ENCODE data around the gene POLR1A.

The POLR1A gene

DNA sequence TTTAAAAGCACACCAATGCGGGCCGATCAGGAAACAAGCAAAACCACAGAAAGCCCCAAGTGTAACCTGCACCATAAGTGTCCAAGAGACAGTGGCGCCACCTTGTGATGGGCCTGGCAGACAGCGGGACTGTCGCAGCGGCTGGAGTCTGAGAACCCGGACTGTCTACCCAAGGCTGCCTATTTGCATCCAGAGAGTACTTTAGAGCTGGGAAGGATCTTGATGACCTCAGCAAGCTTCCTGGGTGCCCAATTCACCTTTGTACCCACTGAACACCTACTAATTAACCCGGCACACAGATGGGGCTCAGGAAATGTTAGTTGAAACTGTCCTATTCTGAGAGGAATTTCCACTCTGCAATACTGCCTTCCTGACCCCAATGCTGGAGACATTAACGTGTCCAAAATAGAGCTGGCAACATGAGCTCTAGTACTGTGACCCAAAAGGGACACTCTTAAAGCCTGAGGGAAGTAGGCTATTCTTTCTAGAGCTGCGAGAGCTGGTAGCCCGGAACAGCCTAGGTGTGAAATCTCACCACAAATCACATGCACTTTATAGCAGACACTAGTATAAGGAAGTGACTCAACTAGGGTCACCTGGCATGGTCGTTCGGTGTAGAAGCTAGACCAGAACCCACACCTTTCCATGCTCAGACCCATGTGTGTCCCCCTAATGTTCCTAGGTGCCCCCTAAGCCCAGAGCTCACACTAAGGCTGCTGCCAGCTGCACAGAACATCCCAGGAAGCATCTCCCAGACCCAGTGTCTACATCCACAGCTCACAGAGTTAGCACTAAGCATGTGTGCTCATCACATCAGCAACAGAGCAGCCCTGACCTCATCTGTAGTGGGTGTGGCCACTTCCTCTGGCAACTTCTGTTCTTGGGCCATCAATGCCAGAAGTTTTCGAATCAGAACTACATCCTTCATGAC, 25.4 kb downstream of the POLR1A start:
- H3K4me1 ChIP-seq (ENCODE audit: insufficient read depth, low read length), result no peaks in the 10 kb centered on the region
- H3K9me3 ChIP-seq (ENCODE audit: low read length), result no peaks in the 10 kb centered on the region
- H3K27me3 ChIP-seq (ENCODE audit: insufficient read depth, low read length), result no peaks in the 10 kb centered on the region
- H3K36me3 ChIP-seq (ENCODE audit: insufficient read depth, low read length), result peaks cover 78% of the 10 kb centered on the region
- no peak overlapping the region for H3K4me3 ChIP-seq (ENCODE audit: low read length)
- H2AFZ ChIP-seq (ENCODE audit: low read depth, low read length), result no peak overlapping the region

- H2AFZ ChIP-seq (ENCODE audit: low read depth, low read length), result no peak overlapping the region
- no peaks in the 10 kb centered on the region for H3K4me1 ChIP-seq (ENCODE audit: insufficient read depth, low read length)
- H3K9me3 ChIP-seq (ENCODE audit: low read length), result no peaks in the 10 kb centered on the region
- H3K36me3 ChIP-seq (ENCODE audit: insufficient read depth, low read length), result peaks cover 84% of the 10 kb centered on the region
- H3K27me3 ChIP-seq (ENCODE audit: insufficient read depth, low read length), result no peaks in the 10 kb centered on the region
- H3K4me3 ChIP-seq (ENCODE audit: low read length), result no peak overlapping the region
Observed at GRCh38 chr2:86078774-86079545, 26.7 kb downstream of the POLR1A start.

DNA sequence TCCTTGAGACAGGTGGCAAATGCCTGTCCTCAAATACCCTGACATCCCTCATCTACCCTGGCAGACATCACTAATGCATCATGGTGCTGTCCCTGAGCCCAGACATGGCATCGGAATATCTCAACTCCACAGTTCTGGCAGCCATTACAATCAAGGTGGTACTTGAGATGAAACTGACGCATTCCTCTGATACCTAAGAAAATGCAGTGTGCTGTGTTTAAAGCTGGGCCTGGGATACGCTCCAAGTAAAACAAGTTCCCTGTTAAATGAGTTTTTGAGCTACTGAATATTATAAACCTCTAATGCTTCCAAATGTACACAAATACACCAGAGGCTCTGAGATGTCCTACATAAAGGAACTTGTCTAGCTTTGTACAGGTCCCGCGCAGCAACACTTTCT, 29.8 kb downstream of the POLR1A start:
- no peak overlapping the region for H3K4me3 ChIP-seq (ENCODE audit: low read length)
- H3K4me1 ChIP-seq (ENCODE audit: insufficient read depth, low read length), result no peaks in the 10 kb centered on the region
- H3K9me3 ChIP-seq (ENCODE audit: low read length), result peaks cover 2% of the 10 kb centered on the region
- H3K36me3 ChIP-seq (ENCODE audit: insufficient read depth, low read length), result peaks cover 94% of the 10 kb centered on the region
- no peaks in the 10 kb centered on the region for H3K27me3 ChIP-seq (ENCODE audit: insufficient read depth, low read length)
- no peak overlapping the region for H2AFZ ChIP-seq (ENCODE audit: low read depth, low read length)

DNA sequence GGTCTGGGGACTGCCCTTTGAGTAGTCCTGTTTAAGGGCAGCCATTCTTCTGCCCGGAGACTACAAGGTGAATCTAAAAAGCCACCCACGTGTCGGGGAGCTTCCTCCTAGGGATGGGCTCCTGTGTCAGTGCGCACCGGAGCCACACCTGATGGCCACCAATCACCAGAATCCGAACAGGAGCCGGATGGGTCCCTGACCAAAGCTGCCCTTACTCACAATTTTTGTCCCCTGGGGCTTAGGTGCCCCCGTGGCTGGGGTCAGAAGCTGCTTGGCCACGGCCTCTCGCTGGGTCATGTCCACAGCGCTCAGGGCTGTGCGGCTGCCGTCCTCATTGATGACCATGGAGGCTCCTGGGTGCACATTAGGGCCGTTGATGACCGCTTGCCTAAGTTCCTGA, 30.9 kb downstream of the POLR1A start:
- H3K4me1 ChIP-seq (ENCODE audit: insufficient read depth, low read length), result no peaks in the 10 kb centered on the region
- H3K4me3 ChIP-seq (ENCODE audit: low read length), result no peak overlapping the region
- H2AFZ ChIP-seq (ENCODE audit: low read depth, low read length), result no peak overlapping the region
- H3K27me3 ChIP-seq (ENCODE audit: insufficient read depth, low read length), result no peaks in the 10 kb centered on the region
- H3K9me3 ChIP-seq (ENCODE audit: low read length), result peaks cover 2% of the 10 kb centered on the region
- peaks cover 94% of the 10 kb centered on the region for H3K36me3 ChIP-seq (ENCODE audit: insufficient read depth, low read length)

GRCh38 chr2:86074256-86074655, 31.4 kb downstream of the POLR1A start:
- H3K36me3 ChIP-seq (ENCODE audit: insufficient read depth, low read length), result peaks cover 94% of the 10 kb centered on the region
- H2AFZ ChIP-seq (ENCODE audit: low read depth, low read length), result no peak overlapping the region
- H3K4me1 ChIP-seq (ENCODE audit: insufficient read depth, low read length), result no peaks in the 10 kb centered on the region
- H3K27me3 ChIP-seq (ENCODE audit: insufficient read depth, low read length), result no peaks in the 10 kb centered on the region
- no peak overlapping the region for H3K4me3 ChIP-seq (ENCODE audit: low read length)
- peaks cover 2% of the 10 kb centered on the region for H3K9me3 ChIP-seq (ENCODE audit: low read length)

DNA sequence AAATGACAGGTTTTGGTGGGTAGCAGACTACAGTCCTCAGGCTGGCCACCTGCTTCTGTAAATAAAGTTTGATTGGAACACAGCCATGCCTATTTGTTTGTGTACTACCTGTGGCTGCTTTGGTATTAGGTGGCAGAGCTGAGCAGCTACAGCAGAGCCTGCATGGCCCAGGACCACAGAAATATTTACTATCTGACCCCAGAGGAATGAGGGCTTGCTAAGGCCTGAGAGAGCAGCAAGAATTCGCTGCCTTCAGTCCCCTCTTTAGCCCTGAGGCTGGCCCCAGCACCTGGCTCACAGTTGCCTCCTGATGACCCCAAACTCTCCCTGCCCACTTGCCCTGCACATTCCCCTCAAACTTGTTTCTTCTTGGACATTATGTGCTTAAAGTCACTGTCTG, 32.5 kb downstream of the POLR1A start:
- H3K9me3 ChIP-seq (ENCODE audit: low read length), result peaks cover 2% of the 10 kb centered on the region
- H3K4me1 ChIP-seq (ENCODE audit: insufficient read depth, low read length), result no peaks in the 10 kb centered on the region
- H3K36me3 ChIP-seq (ENCODE audit: insufficient read depth, low read length), result peaks cover 94% of the 10 kb centered on the region
- no peaks in the 10 kb centered on the region for H3K27me3 ChIP-seq (ENCODE audit: insufficient read depth, low read length)
- H3K4me3 ChIP-seq (ENCODE audit: low read length), result no peak overlapping the region
- no peak overlapping the region for H2AFZ ChIP-seq (ENCODE audit: low read depth, low read length)

DNA sequence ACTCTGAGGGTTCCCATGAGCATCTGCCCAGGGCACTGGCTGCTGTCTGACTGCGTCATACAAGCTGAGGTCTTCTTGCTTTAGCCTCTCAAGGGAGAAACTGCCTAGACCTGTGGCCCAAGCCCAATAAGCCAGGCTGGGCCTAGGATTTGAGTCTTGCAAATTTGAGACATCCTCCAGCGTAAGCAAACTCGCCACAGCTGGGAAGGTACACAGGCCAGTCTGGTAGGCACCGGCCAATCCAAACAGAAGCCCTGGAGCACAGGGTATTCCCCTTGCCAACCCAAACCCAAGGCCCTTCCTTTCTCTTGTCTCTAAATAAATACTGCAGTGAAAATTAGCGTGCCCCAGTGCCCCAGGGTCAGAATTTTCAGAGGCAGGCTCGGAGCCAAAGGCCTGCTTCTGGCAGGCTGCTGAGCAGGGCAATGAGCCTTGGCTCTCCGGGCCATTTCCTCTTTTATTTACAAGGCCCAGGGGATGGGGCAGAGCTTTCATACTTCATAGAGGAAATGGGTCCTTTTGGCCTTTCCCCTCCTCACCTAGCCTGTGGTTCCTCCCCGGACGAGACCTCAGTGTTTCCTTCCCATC, 33.3 kb downstream of the POLR1A start:
- Histone ChIP-seq H3K4me1 (ENCODE audit: insufficient read depth, low read length) (no peaks in the 10 kb centered on the region), H3K36me3 (ENCODE audit: insufficient read depth, low read length) (peaks cover 93% of the 10 kb centered on the region), H2AFZ (ENCODE audit: low read depth, low read length) (no peak overlapping the region)

DNA sequence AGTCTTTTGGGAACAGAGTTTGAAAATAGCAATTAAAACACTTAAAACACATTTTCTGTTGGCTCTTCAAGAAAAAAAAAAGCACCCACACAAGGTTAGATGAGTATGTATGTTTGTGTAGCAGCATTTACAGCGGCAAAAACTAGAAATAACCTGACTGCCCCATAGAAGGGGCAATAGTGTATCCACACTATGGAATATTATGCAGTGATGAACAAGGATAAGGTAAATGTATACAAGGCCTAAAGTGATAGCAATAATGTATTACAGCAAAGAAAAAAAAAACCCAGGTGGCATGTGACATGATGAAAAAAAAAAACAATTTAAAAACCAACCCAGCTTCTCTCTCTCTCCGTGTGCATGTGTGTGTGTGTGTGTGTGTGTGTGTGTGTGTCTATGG, 34.8 kb downstream of the POLR1A start:
- Histone ChIP-seq H3K4me3 (ENCODE audit: low read length) (no peak overlapping the region), H3K9me3 (ENCODE audit: low read length) (peaks cover 2% of the 10 kb centered on the region), H3K27me3 (ENCODE audit: insufficient read depth, low read length) (no peaks in the 10 kb centered on the region), H3K36me3 (ENCODE audit: insufficient read depth, low read length) (peaks cover 93% of the 10 kb centered on the region), H2AFZ (ENCODE audit: low read depth, low read length) (no peak overlapping the region), H3K4me1 (ENCODE audit: insufficient read depth, low read length) (no peaks in the 10 kb centered on the region)

More for the DNA sequence above, 33.3 kb downstream of the POLR1A start:
- Histone ChIP-seq H3K27me3 (ENCODE audit: insufficient read depth, low read length) (no peaks in the 10 kb centered on the region), H3K9me3 (ENCODE audit: low read length) (peaks cover 2% of the 10 kb centered on the region), H3K4me3 (ENCODE audit: low read length) (no peak overlapping the region)

DNA sequence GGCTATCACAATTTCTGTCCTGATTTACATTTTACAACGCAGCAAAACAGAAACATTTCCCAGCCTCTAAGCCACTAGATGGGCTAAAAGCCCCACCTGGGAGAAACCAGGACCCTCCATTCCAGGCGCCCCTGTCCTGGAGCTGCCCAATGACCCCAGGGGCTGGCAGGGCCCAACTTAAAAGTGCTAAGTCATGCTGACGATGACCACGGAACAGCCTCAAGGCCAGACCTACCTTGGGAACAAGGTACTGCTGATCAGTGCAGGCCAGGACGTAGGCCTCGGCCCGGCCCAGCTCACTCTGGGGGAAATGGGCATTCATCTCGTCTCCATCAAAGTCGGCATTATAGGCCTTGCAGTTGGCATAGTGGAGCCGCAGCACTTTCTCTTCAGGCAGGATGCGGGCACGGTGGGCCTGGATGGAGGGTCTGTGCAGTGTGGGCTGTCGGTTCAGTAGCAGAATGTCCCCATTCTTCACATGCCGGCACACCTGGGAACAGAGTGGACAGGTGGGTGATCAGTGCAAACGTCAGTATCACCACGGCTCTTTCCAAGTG, 35.8 kb downstream of the POLR1A start:
- Histone ChIP-seq H3K9me3 (ENCODE audit: low read length) (peaks cover 7% of the 10 kb centered on the region), H3K4me3 (ENCODE audit: low read length) (no peak overlapping the region), H3K4me1 (ENCODE audit: insufficient read depth, low read length) (no peaks in the 10 kb centered on the region), H3K36me3 (ENCODE audit: insufficient read depth, low read length) (peaks cover 96% of the 10 kb centered on the region), H2AFZ (ENCODE audit: low read depth, low read length) (no peak overlapping the region), H3K27me3 (ENCODE audit: insufficient read depth, low read length) (no peaks in the 10 kb centered on the region)

DNA sequence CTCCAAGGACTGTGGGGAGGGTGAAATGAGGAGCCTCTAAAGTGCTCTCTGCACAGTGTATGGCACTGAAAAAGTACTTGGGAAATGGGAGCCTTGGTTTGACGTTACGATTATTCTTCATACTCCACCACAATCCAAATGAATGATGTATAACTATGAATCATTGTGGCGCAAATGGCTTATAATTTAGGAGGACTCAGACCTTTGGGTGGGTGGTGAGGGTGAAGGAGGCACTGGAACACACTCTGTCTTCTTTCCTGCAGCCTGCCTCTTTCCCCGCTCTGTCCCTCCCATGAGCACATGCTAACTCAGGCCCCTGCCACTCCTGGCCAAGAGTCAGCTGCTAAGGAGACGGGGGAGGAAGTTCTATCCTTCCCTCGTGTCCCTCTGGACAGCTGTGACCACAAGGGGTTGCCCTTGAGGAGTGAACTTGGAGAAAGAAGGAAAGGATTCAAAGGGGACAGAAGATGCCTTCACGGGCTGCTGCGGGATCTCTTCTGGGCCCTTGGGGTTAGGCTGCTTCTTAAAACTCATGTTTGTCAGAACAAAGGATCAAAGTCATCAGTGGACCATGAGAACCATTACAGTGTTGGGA, 36.5 kb downstream of the POLR1A start:
- H3K9me3 ChIP-seq (ENCODE audit: low read length), result peaks cover 12% of the 10 kb centered on the region
- H3K27me3 ChIP-seq (ENCODE audit: insufficient read depth, low read length), result no peaks in the 10 kb centered on the region
- no peak overlapping the region for H2AFZ ChIP-seq (ENCODE audit: low read depth, low read length)
- H3K4me3 ChIP-seq (ENCODE audit: low read length), result no peak overlapping the region
- peaks cover 96% of the 10 kb centered on the region for H3K36me3 ChIP-seq (ENCODE audit: insufficient read depth, low read length)
- no peaks in the 10 kb centered on the region for H3K4me1 ChIP-seq (ENCODE audit: insufficient read depth, low read length)

DNA sequence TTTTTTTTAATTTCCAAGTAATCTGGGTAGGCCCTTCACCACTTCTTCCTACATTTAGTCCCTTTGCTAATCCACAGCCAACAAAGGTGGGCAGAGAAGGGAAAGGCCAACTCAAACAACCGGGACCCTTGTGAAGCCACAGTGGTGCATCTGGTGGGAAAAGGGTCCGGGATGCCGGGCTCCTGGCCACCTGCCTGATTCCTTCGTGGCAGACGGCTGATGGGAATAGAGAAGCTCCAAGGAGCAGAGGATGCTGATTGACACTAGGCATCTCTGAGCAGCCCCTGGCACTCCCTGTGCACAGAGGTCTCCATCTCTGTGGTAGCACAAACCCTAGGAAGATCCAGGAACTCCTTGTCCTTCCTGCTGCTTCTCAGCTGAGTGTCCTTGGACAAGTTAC, 37.0 kb downstream of the POLR1A start:
- no peak overlapping the region for H3K4me3 ChIP-seq (ENCODE audit: low read length)
- H3K9me3 ChIP-seq (ENCODE audit: low read length), result peaks cover 18% of the 10 kb centered on the region
- no peak overlapping the region for H2AFZ ChIP-seq (ENCODE audit: low read depth, low read length)
- no peaks in the 10 kb centered on the region for H3K27me3 ChIP-seq (ENCODE audit: insufficient read depth, low read length)
- peaks cover 96% of the 10 kb centered on the region for H3K36me3 ChIP-seq (ENCODE audit: insufficient read depth, low read length)
- no peaks in the 10 kb centered on the region for H3K4me1 ChIP-seq (ENCODE audit: insufficient read depth, low read length)

- Histone ChIP-seq H3K4me3 (ENCODE audit: low read length) (no peak overlapping the region), H3K27me3 (ENCODE audit: insufficient read depth, low read length) (no peaks in the 10 kb centered on the region), H3K36me3 (ENCODE audit: insufficient read depth, low read length) (peaks cover 95% of the 10 kb centered on the region), H3K9me3 (ENCODE audit: low read length) (peaks cover 20% of the 10 kb centered on the region), H3K4me1 (ENCODE audit: insufficient read depth, low read length) (no peaks in the 10 kb centered on the region), H2AFZ (ENCODE audit: low read depth, low read length) (no peak overlapping the region)
Observed at GRCh38 chr2:86068136-86068588, 37.5 kb downstream of the POLR1A start.
